Neural progenitor cell (in vitro differentiated cells): ENCODE results near the gene ZSCAN21.

Experiments used
- CTCF ChIP-seq: fragments of 200-600 bp; sonication (generic); IDR thresholded peaks from 2 replicates; pipeline ENCODE4 v1.5.1; 2017; ENCODE audit warnings: antibody characterized with exemption, mild to moderate bottlenecking
- EZH2 ChIP-seq: fragments of 200-600 bp; sonication (generic); IDR thresholded peaks from 2 replicates; pipeline ENCODE4 v1.6.1; 2017; ENCODE audit warnings: antibody characterized with exemption, mild to moderate bottlenecking, moderate library complexity

- no peak for TF ChIP-seq CTCF
- TF ChIP-seq EZH2: no peak
Measured at GRCh38 chr7:100011516-100011915, 38.1 kb upstream of the ZSCAN21 start.
